Esophagus muscularis mucosa (tissue), 3 donors: Measurements from ENCODE around the gene MCF2L.

Experiments used
- CTCF ChIP-seq, 3 experiments: fragments of 200-600 bp in 2 of 3; fragments of 450-650 bp in 1 of 3; sonication (generic) in 2 of 3; IDR thresholded peaks; one replicate each; pipeline ENCODE4 v1.5.1; 2017 to 2019; ENCODE audit warnings: antibody characterized with exemption in 3 of 3, mild to moderate bottlenecking in 2 of 3, moderate library complexity in 1 of 3
- POLR2A ChIP-seq: fragments of 450-650 bp; IDR thresholded peaks from one replicate; pipeline ENCODE4 v1.6.1; 2017; ENCODE audit warnings: antibody characterized with exemption, moderate library complexity, mild to moderate bottlenecking, low read depth
- POLR2AphosphoS5 ChIP-seq, 2 donors: sonication (generic); formaldehyde crosslinking; IDR thresholded peaks; one replicate each; pipeline ENCODE4 v1.6.1; 2017; ENCODE audit warnings: antibody characterized with exemption in 2 of 2

- no peak for TF ChIP-seq CTCF (IDR thresholded peaks at IDR 0.05)
- no peak for TF ChIP-seq POLR2A
- TF ChIP-seq POLR2AphosphoS5 (IDR thresholded peaks at IDR 0.05): no peak
These were observed 92.2 kb downstream of the MCF2L start for GRCh38 chr13:113061271-113061625.
